ENCODE data around the gene LRRC4B.
"Not testable (repeated sequence)": the region's sequence is repeated elsewhere in the genome, so short reads cannot be mapped to it uniquely, and the experiment has no call there.

GRCh38 chr19:50606059-50606836 lies 38.0 kb upstream of the LRRC4B start:
- not testable (repeated sequence) for TF ChIP-seq EP300, CTCF, POLR2AphosphoS5, POLR2A (IDR thresholded peaks at IDR 0.05)
